Endothelial cell of umbilical vein (primary cell): Measurements from ENCODE around the gene SLC9A9. TPM values are rescaled to one million over a fixed set of nuclear protein-coding genes. Genes with fewer than 3 reads are reported as not detected.

Source experiments
- BruUV-seq: library from RNA; stranded (reverse); fragments of 400-500 nt; replicated peaks from 2 replicates; lab custom pipeline; 2021; lab: Mats Ljungman, UMichigan
- CTCF ChIA-PET: fragments of 300-600, 350-600 bp; sonication (Branson Sonifier 250); formaldehyde crosslinking; loops from one replicate; lab custom pipeline; 2021; ENCODE audit warnings: antibody characterized with exemption, inconsistent platforms; lab: Charles Lee
- POLR2A ChIA-PET: fragments of 300-600, 350-600 bp; sonication (Branson Sonifier 250); formaldehyde crosslinking; loops from one replicate; lab custom pipeline; 2021; ENCODE audit warnings: antibody characterized with exemption, inconsistent platforms; lab: Charles Lee
- DNase-seq: peaks from one replicate; pipeline ENCODE4 v3.0.0-alpha.2; 2011; ENCODE audit warnings: low read depth, low spot score
- FAIRE-seq: peaks from 2 replicates; lab custom pipeline; 2011; peaks lifted over from hg19 to GRCh38; lab: Jason Lieb, UNC
- H2AFZ ChIP-seq: 2 replicates; pipeline ENCODE4 v1.6.0; 2012; ENCODE audit warnings: low read depth, low read length, control low read depth, inconsistent platforms
- H3K27ac ChIP-seq: 2 replicates; pipeline ENCODE4 v1.5.1; 2011; ENCODE audit warnings: low read depth, mild to moderate bottlenecking, control low read depth, low read length, moderate library complexity; ENCODE audit not compliant: insufficient read depth
- H3K27me3 ChIP-seq, 2 experiments: 2 replicates each; pipeline versions ENCODE4 v1.6.0 to v1.6.1; 2011; ENCODE audit warnings: low read length in 2 of 2, mixed read lengths in 1 of 2; ENCODE audit not compliant: control insufficient read depth in 2 of 2, insufficient read depth in 2 of 2
- H3K36me3 ChIP-seq, 2 experiments: 2 replicates in 1 of 2; 3 replicates in 1 of 2; pipeline ENCODE4 v1.5.1; 2011; ENCODE audit warnings: low read length in 2 of 2, mild to moderate bottlenecking in 1 of 2, moderate library complexity in 1 of 2; ENCODE audit not compliant: control insufficient read depth in 2 of 2, insufficient read depth in 2 of 2; ENCODE audit errors: extremely low read depth in 1 of 2
- H3K4me1 ChIP-seq: 3 replicates; pipeline ENCODE4 v1.5.1; 2011; ENCODE audit warnings: mild to moderate bottlenecking, low read length; ENCODE audit not compliant: control insufficient read depth, insufficient read depth; ENCODE audit errors: extremely low read depth
- H3K4me2 ChIP-seq: 2 replicates; pipeline ENCODE4 v1.6.1; 2011; ENCODE audit warnings: low read length, control low read depth, mixed read lengths; ENCODE audit not compliant: insufficient read depth
- H3K4me3 ChIP-seq, 3 experiments: fragments of 200-600 bp in 1 of 3; sonication (generic), shearing (Covaris generic) in 1 of 3; replicated peaks in 1 of 3; 2 replicates each; pipeline ENCODE4 v1.5.1; 2011 to 2016; ENCODE audit warnings: control low read depth in 3 of 3, low read length in 3 of 3, mild to moderate bottlenecking in 2 of 3, inconsistent platforms in 1 of 3, low read depth in 1 of 3, moderate library complexity in 1 of 3; ENCODE audit not compliant: insufficient read depth in 1 of 3
- H3K79me2 ChIP-seq: 2 replicates; pipeline ENCODE4 v1.6.0; 2012; ENCODE audit warnings: low read length, inconsistent platforms; ENCODE audit not compliant: control insufficient read depth, insufficient read depth
- H3K9ac ChIP-seq: replicated peaks from 2 replicates; pipeline ENCODE3; 2011; ENCODE audit warnings: low read length, control low read depth; ENCODE audit not compliant: insufficient read depth; ENCODE audit errors: extremely low read depth
- H3K9me1 ChIP-seq: replicated peaks from 3 replicates; pipeline ENCODE4 v1.6.0; 2011; ENCODE audit warnings: mild to moderate bottlenecking, low read length; ENCODE audit not compliant: control insufficient read depth, insufficient read depth; ENCODE audit errors: extremely low read depth
- H3K9me3 ChIP-seq: replicated peaks from 2 replicates; pipeline ENCODE4 v1.5.1; 2012; ENCODE audit warnings: low read length, inconsistent platforms; ENCODE audit not compliant: control insufficient read depth, insufficient read depth
- H4K20me1 ChIP-seq: replicated peaks from 2 replicates; pipeline ENCODE3; 2011; ENCODE audit warnings: mild to moderate bottlenecking, low read length; ENCODE audit not compliant: control insufficient read depth, insufficient read depth; ENCODE audit errors: extremely low read depth
- EZH2 ChIP-seq: IDR thresholded peaks from 2 replicates; pipeline ENCODE4 v1.6.1; 2012; ENCODE audit warnings: borderline replicate concordance, low read depth, mild to moderate bottlenecking, moderate library complexity, low read length, inconsistent platforms; ENCODE audit not compliant: severe bottlenecking
- FOS ChIP-seq: IDR thresholded peaks from 2 replicates; pipeline ENCODE4 v1.6.1; 2011; ENCODE audit warnings: mild to moderate bottlenecking, low read length, moderate library complexity, borderline replicate concordance; ENCODE audit not compliant: insufficient read depth
- GATA2 ChIP-seq: IDR thresholded peaks from 2 replicates; pipeline ENCODE4 v1.7.0; 2011; ENCODE audit warnings: low read depth, mild to moderate bottlenecking, moderate library complexity, mixed read lengths, low read length; ENCODE audit not compliant: insufficient read length, insufficient read depth
- JUN ChIP-seq: IDR thresholded peaks from 2 replicates; pipeline ENCODE4 v1.6.1; 2011; ENCODE audit warnings: borderline replicate concordance, low read depth; ENCODE audit not compliant: insufficient read length, insufficient read depth
- MYC ChIP-seq: IDR thresholded peaks from one replicate; pipeline ENCODE4 v1.6.1; 2011; ENCODE audit warnings: mild to moderate bottlenecking, low read depth, low read length
- POLR2A ChIP-seq: IDR thresholded peaks from 2 replicates; pipeline ENCODE4 v1.6.1; 2012; ENCODE audit warnings: low read depth, mild to moderate bottlenecking, control low read depth, low read length
- POLR2AphosphoS5 ChIP-seq: IDR thresholded peaks from 2 replicates; pipeline ENCODE4 v1.6.1; 2012; ENCODE audit warnings: low read depth, mild to moderate bottlenecking, control low read depth, low read length, moderate library complexity; ENCODE audit not compliant: insufficient read depth
- dilution Hi-C: fragments of 300-500 bp; cut with MboI; formaldehyde crosslinking; loops from one replicate; pipeline ENCODE4 v1.15.0; 2019; ENCODE audit warnings: low sequenced_read_pairs; ENCODE audit not compliant: extremely low pct_ligation_motif_present
- intact Hi-C: fragments of 100-400 bp; cut with micrococcal nuclease; formaldehyde crosslinking; loops from one replicate; pipeline ENCODE4 v1.10.0; 2022
- polyA plus RNA-seq, 4 experiments: library from polyadenylated mRNA; depleted of rRNA in 3 of 4; stranded (reverse) in 3 of 4; unstranded in 1 of 4; fragments of >200 nt; gene quantifications; 2 replicates each; pipeline versions ENCODE4 v1.2.1 to v1.2.3, GENCODE V29; 2011 to 2012; ENCODE audit warnings: missing spikeins in 1 of 4
- total RNA-seq: library from RNA; stranded (reverse); gene quantifications from 2 replicates; pipeline ENCODE4 v1.2.3, GENCODE V29; 2021
- TF ChIP-seq, protein P1 (sequence below), 2 donors: IDR thresholded peaks; 1 replicate in 1 of 2; 2 replicates in 1 of 2; pipeline ENCODE4 v1.5.1; 2011; ENCODE audit warnings: low read length in 2 of 2, mild to moderate bottlenecking in 2 of 2, moderate library complexity in 2 of 2, control low read depth in 1 of 2, inconsistent platforms in 1 of 2, low read depth in 1 of 2; ENCODE audit not compliant: insufficient read depth in 1 of 2; ENCODE audit errors: extremely low read depth in 1 of 2
- TF ChIP-seq, protein P2 (sequence below): IDR thresholded peaks from 2 replicates; pipeline ENCODE4 v1.6.1; 2011; ENCODE audit not compliant: insufficient read depth, insufficient read length

The SLC9A9 gene
- total and polyA plus RNA-seq, 2 donors (not counting 3 experiments of a cell fraction or from before 2014, with no cell fraction given), result 1.5 to 1.8 TPM

DNA sequence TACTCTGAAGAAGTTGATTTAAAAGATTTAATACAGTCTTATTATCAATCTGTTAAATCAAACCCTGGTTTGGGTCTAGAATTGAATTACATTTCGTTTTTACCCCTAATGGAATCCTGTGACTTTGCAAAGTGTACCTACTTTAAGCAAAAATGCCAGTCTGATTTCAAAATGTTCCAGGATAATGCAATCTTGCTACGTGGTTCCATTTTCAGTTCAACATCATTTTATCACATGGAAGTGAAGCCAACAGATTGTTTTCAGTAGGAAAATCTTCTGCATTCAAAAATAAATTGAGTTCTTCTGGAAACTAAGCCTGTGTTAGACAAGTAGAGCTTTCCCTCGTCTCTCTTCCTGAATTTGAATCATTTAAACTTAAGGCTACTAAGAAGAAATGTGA, 372.3 kb downstream of the SLC9A9 start:
- Histone ChIP-seq H3K4me3 (no peak overlapping the region), H3K27ac (no peak overlapping the region)

More for the DNA sequence above, 372.3 kb downstream of the SLC9A9 start:
- no peak for FAIRE-seq
- Histone ChIP-seq H3K79me2 (no peaks in the 10 kb centered on the region), H3K4me2 (no peak overlapping the region), H3K9ac (no peak overlapping the region), H3K36me3 (no peaks in the 10 kb centered on the region), H3K27me3 (no peaks in the 10 kb centered on the region), H3K9me3 (no peaks in the 10 kb centered on the region), H3K4me1 (peaks cover 3% of the 10 kb centered on the region), H3K9me1 (no peaks in the 10 kb centered on the region), H2AFZ (no peak overlapping the region), H4K20me1 (no peaks in the 10 kb centered on the region)
- TF ChIP-seq POLR2AphosphoS5 (no peak), JUN (no peak), EZH2 (no peak), FOS (no peak), MYC (no peak), POLR2A (no peak), GATA2 (no peak)
- TF ChIP-seq, protein P1, sequence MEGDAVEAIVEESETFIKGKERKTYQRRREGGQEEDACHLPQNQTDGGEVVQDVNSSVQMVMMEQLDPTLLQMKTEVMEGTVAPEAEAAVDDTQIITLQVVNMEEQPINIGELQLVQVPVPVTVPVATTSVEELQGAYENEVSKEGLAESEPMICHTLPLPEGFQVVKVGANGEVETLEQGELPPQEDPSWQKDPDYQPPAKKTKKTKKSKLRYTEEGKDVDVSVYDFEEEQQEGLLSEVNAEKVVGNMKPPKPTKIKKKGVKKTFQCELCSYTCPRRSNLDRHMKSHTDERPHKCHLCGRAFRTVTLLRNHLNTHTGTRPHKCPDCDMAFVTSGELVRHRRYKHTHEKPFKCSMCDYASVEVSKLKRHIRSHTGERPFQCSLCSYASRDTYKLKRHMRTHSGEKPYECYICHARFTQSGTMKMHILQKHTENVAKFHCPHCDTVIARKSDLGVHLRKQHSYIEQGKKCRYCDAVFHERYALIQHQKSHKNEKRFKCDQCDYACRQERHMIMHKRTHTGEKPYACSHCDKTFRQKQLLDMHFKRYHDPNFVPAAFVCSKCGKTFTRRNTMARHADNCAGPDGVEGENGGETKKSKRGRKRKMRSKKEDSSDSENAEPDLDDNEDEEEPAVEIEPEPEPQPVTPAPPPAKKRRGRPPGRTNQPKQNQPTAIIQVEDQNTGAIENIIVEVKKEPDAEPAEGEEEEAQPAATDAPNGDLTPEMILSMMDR (IDR thresholded peaks at IDR 0.05; ENCODE audit: extremely low read depth in 1 of 2, insufficient read depth in 1 of 2, low read depth in 1 of 2, low read length in 2 of 2), result no peak
- TF ChIP-seq, protein P2, sequence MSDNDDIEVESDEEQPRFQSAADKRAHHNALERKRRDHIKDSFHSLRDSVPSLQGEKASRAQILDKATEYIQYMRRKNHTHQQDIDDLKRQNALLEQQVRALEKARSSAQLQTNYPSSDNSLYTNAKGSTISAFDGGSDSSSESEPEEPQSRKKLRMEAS, result no peak
- DNase-seq, result no peak
- dilution Hi-C loops (no loop called here), intact Hi-C loops (no loop called here)
- POLR2A ChIA-PET, result no interaction called here
- CTCF ChIA-PET, result interaction anchor here (1.2 kb wide), 1 partner anchor 13 kb away, joined by 3 read pairs; no protein-coding TSS in a partner anchor
- BruUV-seq, result no TSS peak
